ENCODE measurements around the gene DIAPH3. TPM values are rescaled to one million over a fixed set of nuclear protein-coding genes. Genes with fewer than 3 reads are reported as not detected.

DIAPH3 gene
- total RNA-seq, 6 experiments from 2014 or later: 18.4 to 38.5 (median 37.5) TPM

- DNase-seq: no peak
- Mint-ChIP-seq H3K4me1 (ENCODE audit: low read depth) (no peaks in the 10 kb centered on the region), H3K9me3 (no peaks in the 10 kb centered on the region), H3K27me3 (ENCODE audit: insufficient read depth) (peaks cover 2% of the 10 kb centered on the region; the same call in 1 of the 2 replicates), H3K4me3 (no peak overlapping the region), H3K36me3 (ENCODE audit: low read depth) (peaks cover 3% of the 10 kb centered on the region; the same call in 1 of the 2 replicates), H3K27ac (no peak overlapping the region)
- TF ChIP-seq, protein P1, sequence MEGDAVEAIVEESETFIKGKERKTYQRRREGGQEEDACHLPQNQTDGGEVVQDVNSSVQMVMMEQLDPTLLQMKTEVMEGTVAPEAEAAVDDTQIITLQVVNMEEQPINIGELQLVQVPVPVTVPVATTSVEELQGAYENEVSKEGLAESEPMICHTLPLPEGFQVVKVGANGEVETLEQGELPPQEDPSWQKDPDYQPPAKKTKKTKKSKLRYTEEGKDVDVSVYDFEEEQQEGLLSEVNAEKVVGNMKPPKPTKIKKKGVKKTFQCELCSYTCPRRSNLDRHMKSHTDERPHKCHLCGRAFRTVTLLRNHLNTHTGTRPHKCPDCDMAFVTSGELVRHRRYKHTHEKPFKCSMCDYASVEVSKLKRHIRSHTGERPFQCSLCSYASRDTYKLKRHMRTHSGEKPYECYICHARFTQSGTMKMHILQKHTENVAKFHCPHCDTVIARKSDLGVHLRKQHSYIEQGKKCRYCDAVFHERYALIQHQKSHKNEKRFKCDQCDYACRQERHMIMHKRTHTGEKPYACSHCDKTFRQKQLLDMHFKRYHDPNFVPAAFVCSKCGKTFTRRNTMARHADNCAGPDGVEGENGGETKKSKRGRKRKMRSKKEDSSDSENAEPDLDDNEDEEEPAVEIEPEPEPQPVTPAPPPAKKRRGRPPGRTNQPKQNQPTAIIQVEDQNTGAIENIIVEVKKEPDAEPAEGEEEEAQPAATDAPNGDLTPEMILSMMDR (IDR thresholded peaks at IDR 0.05): no peak
Measured at GRCh38 chr13:59658027-59658737, 505.5 kb downstream of the DIAPH3 start.

- no peaks in the 10 kb centered on the region for H3K9me3 Mint-ChIP-seq
- H3K36me3 Mint-ChIP-seq (ENCODE audit: low read depth): no peaks in the 10 kb centered on the region
- peaks cover 6% of the 10 kb centered on the region for H3K27me3 Mint-ChIP-seq (ENCODE audit: insufficient read depth)
- no peak for DNase-seq
- H3K27ac Mint-ChIP-seq: no peak overlapping the region
- no peak overlapping the region for H3K4me3 Mint-ChIP-seq
- TF ChIP-seq, protein P1 (IDR thresholded peaks at IDR 0.05): no peak
- no peaks in the 10 kb centered on the region for H3K4me1 Mint-ChIP-seq (ENCODE audit: low read depth)
Measured at GRCh38 chr13:59653916-59654315, 509.8 kb downstream of the DIAPH3 start.

DNA sequence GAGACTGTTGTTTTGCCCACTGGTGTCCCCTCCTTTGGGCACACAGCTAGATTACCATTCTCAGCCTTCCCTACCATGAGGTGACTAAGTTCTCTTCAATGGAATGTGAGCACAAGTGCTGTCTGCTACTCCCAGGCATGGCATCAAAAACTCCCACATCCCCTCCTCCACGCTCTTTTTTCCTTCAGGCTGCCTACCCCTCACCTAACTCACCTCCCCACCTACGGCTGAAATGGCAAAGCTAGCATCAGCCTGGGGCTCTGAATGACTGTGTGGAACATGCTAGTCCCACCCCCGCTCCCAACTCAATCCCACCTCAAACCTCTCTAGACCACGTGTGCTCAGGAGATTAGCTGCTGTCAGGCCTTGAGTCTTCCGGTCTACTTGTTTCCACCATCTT is 512.2 kb downstream of the DIAPH3 start:
- no peak for DNase-seq
- H3K27ac Mint-ChIP-seq: no peak overlapping the region
- H3K4me3 Mint-ChIP-seq: no peak overlapping the region
- TF ChIP-seq, protein P1 (IDR thresholded peaks at IDR 0.05): no peak
- no peaks in the 10 kb centered on the region for H3K36me3 Mint-ChIP-seq (ENCODE audit: low read depth)
- peaks cover 6% of the 10 kb centered on the region for H3K27me3 Mint-ChIP-seq (ENCODE audit: insufficient read depth)
- no peaks in the 10 kb centered on the region for H3K4me1 Mint-ChIP-seq (ENCODE audit: low read depth)
- H3K9me3 Mint-ChIP-seq: no peaks in the 10 kb centered on the region

DNA sequence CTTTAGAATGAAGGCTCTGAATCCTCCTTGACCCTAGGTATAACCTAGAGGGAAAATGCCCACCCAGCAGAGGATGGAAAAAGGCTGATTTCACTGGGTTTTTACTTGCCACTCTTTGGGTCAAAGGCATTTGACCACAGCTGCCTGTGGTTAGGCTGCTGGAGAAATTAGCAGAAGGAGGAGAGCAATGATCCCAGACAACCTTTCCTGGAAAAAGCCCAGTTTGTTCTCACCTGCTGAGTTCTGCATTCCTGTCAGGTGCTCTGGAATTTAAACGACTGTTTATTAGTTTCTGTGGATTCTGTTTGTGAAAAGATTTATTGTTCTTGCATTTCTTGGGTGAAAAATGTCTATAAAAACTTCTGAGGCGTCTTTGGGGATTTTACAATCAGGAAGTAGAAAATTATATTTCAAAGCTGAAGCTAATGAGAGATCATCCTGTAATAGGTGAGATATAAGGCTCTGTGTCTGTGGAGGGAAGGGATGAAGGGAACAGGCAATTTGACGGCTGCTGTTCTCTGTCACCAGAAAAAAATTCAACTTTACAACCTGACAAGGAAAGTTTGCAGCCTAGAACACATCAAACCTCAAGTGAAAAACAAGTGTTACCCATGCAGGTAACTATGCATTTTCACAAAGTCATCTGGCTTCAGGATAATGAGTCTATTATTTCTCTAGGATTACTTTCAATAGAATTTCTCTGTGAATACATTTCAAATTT is 519.7 kb downstream of the DIAPH3 start:
- Mint-ChIP-seq H3K4me1 (ENCODE audit: low read depth) (peaks cover 12% of the 10 kb centered on the region), H3K9me3 (no peaks in the 10 kb centered on the region), H3K27me3 (ENCODE audit: insufficient read depth) (peaks cover 10% of the 10 kb centered on the region), H3K4me3 (no peak overlapping the region), H3K27ac (no peak overlapping the region), H3K36me3 (ENCODE audit: low read depth) (no peaks in the 10 kb centered on the region)
- TF ChIP-seq, protein P1 (IDR thresholded peaks at IDR 0.05): no peak
- DNase-seq: no peak

DNA sequence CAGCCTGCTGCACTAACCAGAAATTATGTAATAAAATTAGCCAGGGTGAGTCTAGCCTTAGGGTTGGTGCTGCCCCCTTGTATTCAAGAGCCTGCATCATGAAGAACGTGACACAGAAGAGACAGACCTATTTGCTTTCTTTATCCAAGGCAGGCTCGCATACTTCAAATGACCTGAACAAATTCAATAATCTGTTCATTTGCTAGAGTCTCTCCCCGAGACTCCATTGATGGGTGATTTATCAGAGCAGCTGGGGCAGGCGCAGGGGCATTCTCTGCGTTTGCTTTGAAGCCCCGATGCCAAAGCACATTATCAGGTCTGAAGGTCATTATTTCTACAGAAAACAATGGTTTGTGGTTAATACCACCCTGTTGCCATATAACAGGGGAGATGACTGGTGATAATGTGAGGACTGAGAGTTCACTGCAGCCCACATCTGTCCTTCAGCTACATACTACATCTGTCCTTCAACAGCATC is 520.3 kb downstream of the DIAPH3 start:
- Mint-ChIP-seq H3K4me3 (no peak overlapping the region), H3K9me3 (no peaks in the 10 kb centered on the region), H3K36me3 (ENCODE audit: low read depth) (no peaks in the 10 kb centered on the region), H3K27ac (no peak overlapping the region), H3K4me1 (ENCODE audit: low read depth) (peaks cover 12% of the 10 kb centered on the region), H3K27me3 (ENCODE audit: insufficient read depth) (peaks cover 10% of the 10 kb centered on the region)
- DNase-seq: no peak
- TF ChIP-seq, protein P1 (IDR thresholded peaks at IDR 0.05): no peak

Measured in HFFc6 (cell line).